Cortex of kidney (tissue), 1 donor: Measurements from ENCODE around the gene METTL3.

Experiments
- DNase-seq: peaks from one replicate; lab custom pipeline; 2025; lab: John Stamatoyannopoulos, UW

The METTL3 gene

GRCh38 chr14:21526672-21527317 lies 15.7 kb upstream of the METTL3 start:
- DNase-seq, result no peak

- no peak for DNase-seq
These were observed 15.0 kb upstream of the METTL3 start, which contains the start of gene SALL2 for GRCh38 chr14:21525962-21526671. Gene SALL2, minus strand, starts transcription at chr14:21526346. Its CDS starts 219 bp downstream, at chr14:21526127.

- DNase-seq, result no peak
These were observed 14.4 kb upstream of the METTL3 start for GRCh38 chr14:21525571-21525961.

- no peak for DNase-seq
These were observed 13.7 kb upstream of the METTL3 start for GRCh38 chr14:21524575-21525490.

GRCh38 chr14:21523203-21523602 lies 12.1 kb upstream of the METTL3 start:
- DNase-seq, result no peak

GRCh38 chr14:21521501-21521900 lies 10.4 kb upstream of the METTL3 start:
- DNase-seq, result no peak

- DNase-seq, result no peak
These were observed 9.6 kb upstream of the METTL3 start for GRCh38 chr14:21520767-21521166.

- DNase-seq, result no peak
These were observed 7.6 kb upstream of the METTL3 start for GRCh38 chr14:21518725-21519124.

- DNase-seq, result no peak
These were observed 3.2 kb upstream of the METTL3 start for GRCh38 chr14:21514341-21514740.

- no peak for DNase-seq
These were observed 1.6 kb downstream of the METTL3 start for GRCh38 chr14:21509432-21510143.

- DNase-seq, result no peak
These were observed 4.6 kb downstream of the METTL3 start for GRCh38 chr14:21506557-21506956.

GRCh38 chr14:21505012-21505553 lies 6.1 kb downstream of the METTL3 start:
- no peak for DNase-seq

GRCh38 chr14:21503376-21503775 lies 7.8 kb downstream of the METTL3 start:
- no peak for DNase-seq

GRCh38 chr14:21501568-21501967 lies 9.6 kb downstream of the METTL3 start:
- DNase-seq, result no peak

- no peak for DNase-seq
These were observed 12.3 kb downstream of the METTL3 start for GRCh38 chr14:21498540-21499526.

- DNase-seq, result no peak
These were observed 14.7 kb downstream of the METTL3 start for GRCh38 chr14:21496453-21496852.

- DNase-seq, result no peak
These were observed 16.0 kb downstream of the METTL3 start for GRCh38 chr14:21494902-21495762.

- no peak for DNase-seq
These were observed 24.5 kb downstream of the METTL3 start for GRCh38 chr14:21486640-21487087.
